Measurements from ENCODE around the gene PLSCR1.
"Not testable (repeated sequence)": the region's sequence is repeated elsewhere in the genome, so short reads cannot be mapped to it uniquely, and the experiment has no call there.

The PLSCR1 gene

GRCh38 chr3:146474976-146475375 is 69.4 kb downstream of the PLSCR1 start:
- not testable (repeated sequence) for H2BK5ac ChIP-seq (ENCODE audit: low read depth, low read length, poor library complexity, severe bottlenecking); H3K14ac ChIP-seq (ENCODE audit: low read length in 2 of 2); H3K9ac ChIP-seq (ENCODE audit: low read length); H3K9me3 ChIP-seq (ENCODE audit: control insufficient read depth, low read length); H3K79me1 ChIP-seq (replicated peaks; ENCODE audit: low read length, poor library complexity, severe bottlenecking); H2AK5ac ChIP-seq (ENCODE audit: low read length, severe bottlenecking); DNase-seq; H2BK12ac ChIP-seq (ENCODE audit: low read length in 2 of 2); H3K27ac ChIP-seq (ENCODE audit: low read length, poor library complexity, severe bottlenecking); H4K8ac ChIP-seq (ENCODE audit: low read length); H3K4me1 ChIP-seq (ENCODE audit: control insufficient read depth, insufficient read depth, low read depth, low read length); H2BK15ac ChIP-seq (ENCODE audit: low read depth, poor library complexity, severe bottlenecking); H3K18ac ChIP-seq (ENCODE audit: low read depth in 1 of 2, low read length in 2 of 2); H2AFZ ChIP-seq (ENCODE audit: low read depth, low read length); H3K27me3 ChIP-seq (ENCODE audit: control insufficient read depth in 1 of 2, insufficient read depth in 1 of 2, low read length in 2 of 2); H2BK120ac ChIP-seq (ENCODE audit: low read depth, low read length); H3K4me2 ChIP-seq (ENCODE audit: low read length, poor library complexity, severe bottlenecking); H4K91ac ChIP-seq (ENCODE audit: low read length); H3K36me3 ChIP-seq (ENCODE audit: control insufficient read depth in 1 of 2, insufficient read depth in 2 of 2, low read depth in 1 of 2, low read length in 2 of 2); H3K4ac ChIP-seq (ENCODE audit: low read depth in 1 of 2, low read length in 2 of 2); H3K4me3 ChIP-seq (ENCODE audit: insufficient read depth in 1 of 2, low read depth in 1 of 2, low read length in 2 of 2); H3K23ac ChIP-seq (ENCODE audit: low read length in 2 of 2)
- WGBS, result 100% methylated on average over 1 of the region's 2 CpGs

- no peaks in the 10 kb centered on the region for H3K36me3 ChIP-seq (ENCODE audit: control insufficient read depth in 1 of 2, insufficient read depth in 2 of 2, low read depth in 1 of 2, low read length in 2 of 2)
- H3K4me2 ChIP-seq (ENCODE audit: low read length, poor library complexity, severe bottlenecking), result no peak overlapping the region
- H3K4ac ChIP-seq (ENCODE audit: low read depth in 1 of 2, low read length in 2 of 2), result no peak overlapping the region
- no peak overlapping the region for H3K18ac ChIP-seq (ENCODE audit: low read depth in 1 of 2, low read length in 2 of 2)
- H3K27ac ChIP-seq (ENCODE audit: low read length, poor library complexity, severe bottlenecking), result no peak overlapping the region
- WGBS, result 100% methylated on average over 1 of the region's 2 CpGs
- H3K23ac ChIP-seq (ENCODE audit: low read length in 2 of 2), result no peak overlapping the region
- H3K14ac ChIP-seq (ENCODE audit: low read length in 2 of 2), result no peak overlapping the region
- no peak overlapping the region for H2BK120ac ChIP-seq (ENCODE audit: low read depth, low read length)
- no peak overlapping the region for H2BK15ac ChIP-seq (ENCODE audit: low read depth, poor library complexity, severe bottlenecking)
- no peaks in the 10 kb centered on the region for H3K9me3 ChIP-seq (ENCODE audit: control insufficient read depth, low read length)
- H2AFZ ChIP-seq (ENCODE audit: low read depth, low read length), result no peak overlapping the region
- no peak for DNase-seq
- no peak overlapping the region for H2BK12ac ChIP-seq (ENCODE audit: low read length in 2 of 2)
- H3K9ac ChIP-seq (ENCODE audit: low read length), result no peak overlapping the region
- no peaks in the 10 kb centered on the region for H3K27me3 ChIP-seq (ENCODE audit: control insufficient read depth in 1 of 2, insufficient read depth in 1 of 2, low read length in 2 of 2)
- H3K79me1 ChIP-seq (replicated peaks; ENCODE audit: low read length, poor library complexity, severe bottlenecking), result no peaks in the 10 kb centered on the region
- H2AK5ac ChIP-seq (ENCODE audit: low read length, severe bottlenecking), result no peak overlapping the region
- no peak overlapping the region for H4K91ac ChIP-seq (ENCODE audit: low read length)
- no peak overlapping the region for H3K4me3 ChIP-seq (ENCODE audit: insufficient read depth in 1 of 2, low read depth in 1 of 2, low read length in 2 of 2)
- H2BK5ac ChIP-seq (ENCODE audit: low read depth, low read length, poor library complexity, severe bottlenecking), result no peak overlapping the region
- no peak overlapping the region for H4K8ac ChIP-seq (ENCODE audit: low read length)
- H3K4me1 ChIP-seq (ENCODE audit: control insufficient read depth, insufficient read depth, low read depth, low read length), result peaks cover 4% of the 10 kb centered on the region
Observed at GRCh38 chr3:146473726-146474125, 70.7 kb downstream of the PLSCR1 start.

GRCh38 chr3:146472611-146473010 is 71.8 kb downstream of the PLSCR1 start:
- Histone ChIP-seq H2BK120ac (ENCODE audit: low read depth, low read length) (no peak overlapping the region), H3K36me3 (ENCODE audit: control insufficient read depth in 1 of 2, insufficient read depth in 2 of 2, low read depth in 1 of 2, low read length in 2 of 2) (no peaks in the 10 kb centered on the region), H2AK5ac (ENCODE audit: low read length, severe bottlenecking) (no peak overlapping the region), H3K23ac (ENCODE audit: low read length in 2 of 2) (no peak overlapping the region), H4K8ac (ENCODE audit: low read length) (no peak overlapping the region), H3K4me3 (ENCODE audit: insufficient read depth in 1 of 2, low read depth in 1 of 2, low read length in 2 of 2) (no peak overlapping the region), H2BK5ac (ENCODE audit: low read depth, low read length, poor library complexity, severe bottlenecking) (no peak overlapping the region), H3K27me3 (ENCODE audit: control insufficient read depth in 1 of 2, insufficient read depth in 1 of 2, low read length in 2 of 2) (no peaks in the 10 kb centered on the region), H3K18ac (ENCODE audit: low read depth in 1 of 2, low read length in 2 of 2) (no peak overlapping the region), H3K9ac (ENCODE audit: low read length) (no peak overlapping the region), H3K14ac (ENCODE audit: low read length in 2 of 2) (no peak overlapping the region), H4K91ac (ENCODE audit: low read length) (no peak overlapping the region), H3K27ac (ENCODE audit: low read length, poor library complexity, severe bottlenecking) (no peak overlapping the region), H2AFZ (ENCODE audit: low read depth, low read length) (no peak overlapping the region), H3K9me3 (ENCODE audit: control insufficient read depth, low read length) (no peaks in the 10 kb centered on the region), H3K4me1 (ENCODE audit: control insufficient read depth, insufficient read depth, low read depth, low read length) (peaks cover 4% of the 10 kb centered on the region), H3K4ac (ENCODE audit: low read depth in 1 of 2, low read length in 2 of 2) (no peak overlapping the region), H3K4me2 (ENCODE audit: low read length, poor library complexity, severe bottlenecking) (no peak overlapping the region), H3K79me1 (replicated peaks; ENCODE audit: low read length, poor library complexity, severe bottlenecking) (no peaks in the 10 kb centered on the region), H2BK15ac (ENCODE audit: low read depth, poor library complexity, severe bottlenecking) (no peak overlapping the region), H2BK12ac (ENCODE audit: low read length in 2 of 2) (no peak overlapping the region)
- no peak for DNase-seq
- WGBS, result 29% methylated on average over 1 of the region's 1 CpG

GRCh38 chr3:146471012-146471411 is 73.4 kb downstream of the PLSCR1 start:
- H3K79me1 ChIP-seq (replicated peaks; ENCODE audit: low read length, poor library complexity, severe bottlenecking), result no peaks in the 10 kb centered on the region
- H3K36me3 ChIP-seq (ENCODE audit: control insufficient read depth in 1 of 2, insufficient read depth in 2 of 2, low read depth in 1 of 2, low read length in 2 of 2), result no peaks in the 10 kb centered on the region
- WGBS, result no CpG with 5 or more reads among the region's 1 CpG

More at GRCh38 chr3:146471012-146471411, 73.4 kb downstream of the PLSCR1 start:
- no peak overlapping the region for H3K4me2 ChIP-seq (ENCODE audit: low read length, poor library complexity, severe bottlenecking)
- DNase-seq, result no peak
- H4K8ac ChIP-seq (ENCODE audit: low read length), result no peak overlapping the region
- H2AFZ ChIP-seq (ENCODE audit: low read depth, low read length), result no peak overlapping the region
- H2AK5ac ChIP-seq (ENCODE audit: low read length, severe bottlenecking), result no peak overlapping the region
- H3K4ac ChIP-seq (ENCODE audit: low read depth in 1 of 2, low read length in 2 of 2), result no peak overlapping the region
- H3K9me3 ChIP-seq (ENCODE audit: control insufficient read depth, low read length), result no peaks in the 10 kb centered on the region
- H3K27ac ChIP-seq (ENCODE audit: low read length, poor library complexity, severe bottlenecking), result no peak overlapping the region
- no peak overlapping the region for H3K18ac ChIP-seq (ENCODE audit: low read depth in 1 of 2, low read length in 2 of 2)
- H2BK12ac ChIP-seq (ENCODE audit: low read length in 2 of 2), result no peak overlapping the region
- H2BK120ac ChIP-seq (ENCODE audit: low read depth, low read length), result no peak overlapping the region
- H2BK5ac ChIP-seq (ENCODE audit: low read depth, low read length, poor library complexity, severe bottlenecking), result no peak overlapping the region
- no peak overlapping the region for H2BK15ac ChIP-seq (ENCODE audit: low read depth, poor library complexity, severe bottlenecking)
- H3K23ac ChIP-seq (ENCODE audit: low read length in 2 of 2), result no peak overlapping the region
- no peak overlapping the region for H3K4me3 ChIP-seq (ENCODE audit: insufficient read depth in 1 of 2, low read depth in 1 of 2, low read length in 2 of 2)
- H3K14ac ChIP-seq (ENCODE audit: low read length in 2 of 2), result no peak overlapping the region
- no peaks in the 10 kb centered on the region for H3K27me3 ChIP-seq (ENCODE audit: control insufficient read depth in 1 of 2, insufficient read depth in 1 of 2, low read length in 2 of 2)
- no peak overlapping the region for H4K91ac ChIP-seq (ENCODE audit: low read length)
- no peak overlapping the region for H3K9ac ChIP-seq (ENCODE audit: low read length)
- peaks cover 4% of the 10 kb centered on the region for H3K4me1 ChIP-seq (ENCODE audit: control insufficient read depth, insufficient read depth, low read depth, low read length)
